Stimulated activated CD8-positive, alpha-beta memory T cell treated with anti-CD3 and anti-CD28 coated beads, Interleukin-7, amount 100 ng/mL, for 48 hours (primary cell): Measurements from ENCODE around the gene LRRK1.

Experiments
- DNase-seq, 2 donors: peaks; one replicate each; pipeline ENCODE4 v3.0.0-alpha.2; 2020; ENCODE audit warnings: low read depth in 1 of 2; ENCODE audit errors: extremely low read depth in 1 of 2

LRRK1 gene, protein sequence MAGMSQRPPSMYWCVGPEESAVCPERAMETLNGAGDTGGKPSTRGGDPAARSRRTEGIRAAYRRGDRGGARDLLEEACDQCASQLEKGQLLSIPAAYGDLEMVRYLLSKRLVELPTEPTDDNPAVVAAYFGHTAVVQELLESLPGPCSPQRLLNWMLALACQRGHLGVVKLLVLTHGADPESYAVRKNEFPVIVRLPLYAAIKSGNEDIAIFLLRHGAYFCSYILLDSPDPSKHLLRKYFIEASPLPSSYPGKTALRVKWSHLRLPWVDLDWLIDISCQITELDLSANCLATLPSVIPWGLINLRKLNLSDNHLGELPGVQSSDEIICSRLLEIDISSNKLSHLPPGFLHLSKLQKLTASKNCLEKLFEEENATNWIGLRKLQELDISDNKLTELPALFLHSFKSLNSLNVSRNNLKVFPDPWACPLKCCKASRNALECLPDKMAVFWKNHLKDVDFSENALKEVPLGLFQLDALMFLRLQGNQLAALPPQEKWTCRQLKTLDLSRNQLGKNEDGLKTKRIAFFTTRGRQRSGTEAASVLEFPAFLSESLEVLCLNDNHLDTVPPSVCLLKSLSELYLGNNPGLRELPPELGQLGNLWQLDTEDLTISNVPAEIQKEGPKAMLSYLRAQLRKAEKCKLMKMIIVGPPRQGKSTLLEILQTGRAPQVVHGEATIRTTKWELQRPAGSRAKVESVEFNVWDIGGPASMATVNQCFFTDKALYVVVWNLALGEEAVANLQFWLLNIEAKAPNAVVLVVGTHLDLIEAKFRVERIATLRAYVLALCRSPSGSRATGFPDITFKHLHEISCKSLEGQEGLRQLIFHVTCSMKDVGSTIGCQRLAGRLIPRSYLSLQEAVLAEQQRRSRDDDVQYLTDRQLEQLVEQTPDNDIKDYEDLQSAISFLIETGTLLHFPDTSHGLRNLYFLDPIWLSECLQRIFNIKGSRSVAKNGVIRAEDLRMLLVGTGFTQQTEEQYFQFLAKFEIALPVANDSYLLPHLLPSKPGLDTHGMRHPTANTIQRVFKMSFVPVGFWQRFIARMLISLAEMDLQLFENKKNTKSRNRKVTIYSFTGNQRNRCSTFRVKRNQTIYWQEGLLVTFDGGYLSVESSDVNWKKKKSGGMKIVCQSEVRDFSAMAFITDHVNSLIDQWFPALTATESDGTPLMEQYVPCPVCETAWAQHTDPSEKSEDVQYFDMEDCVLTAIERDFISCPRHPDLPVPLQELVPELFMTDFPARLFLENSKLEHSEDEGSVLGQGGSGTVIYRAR (N-terminal part only)

DNA sequence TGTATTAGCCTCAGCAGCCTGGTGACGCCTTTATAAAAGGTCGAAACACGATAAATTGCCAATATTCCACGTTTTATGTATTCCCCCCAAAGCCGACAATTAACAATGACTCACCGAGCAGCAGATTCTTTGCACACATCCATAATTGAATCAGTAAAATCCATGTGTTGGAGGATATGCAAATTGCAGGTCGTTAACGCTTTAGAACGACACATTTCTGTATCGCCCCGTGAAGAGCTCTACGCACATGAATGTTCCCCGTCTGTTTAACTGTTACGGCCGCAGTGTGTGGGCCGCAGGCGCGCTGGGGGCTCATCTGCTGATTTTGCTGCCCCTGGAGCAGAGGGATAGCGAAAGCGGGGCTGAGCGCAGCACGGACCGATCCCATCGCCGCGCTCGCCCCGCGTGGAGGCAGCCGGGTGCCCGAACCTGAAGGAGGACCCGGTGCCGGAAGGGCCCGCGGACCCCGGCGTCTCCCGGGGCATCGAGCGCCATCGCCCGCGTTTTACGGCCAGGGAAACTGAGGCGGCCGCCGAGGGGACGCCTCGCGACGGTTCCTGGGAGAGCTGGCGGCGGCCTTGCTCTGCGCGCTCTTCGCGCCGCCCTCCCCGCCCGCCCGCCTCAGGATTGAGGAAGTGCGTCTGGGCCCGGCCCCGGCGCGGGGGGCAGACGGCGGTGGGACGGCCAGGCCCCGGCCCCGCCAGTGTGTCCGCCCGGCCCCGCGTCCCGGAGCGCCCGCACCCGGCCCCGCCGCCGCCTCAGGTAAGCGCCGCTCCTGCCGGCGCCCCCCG is at the start of gene LRRK1:
Gene LRRK1 (plus strand): TSS at position 668 of the 791 bp plus-strand sequence. CDS start 5,276 bp downstream, outside the sequence.
- no peak for DNase-seq

- DNase-seq = no peak
Measured at GRCh38 chr15:100873029-100873677, 46.0 kb upstream of the LRRK1 start.

GRCh38 chr15:100875495-100875894 is 43.7 kb upstream of the LRRK1 start:
- DNase-seq = no peak

GRCh38 chr15:100875976-100876375 is 43.2 kb upstream of the LRRK1 start:
- DNase-seq = no peak

DNA sequence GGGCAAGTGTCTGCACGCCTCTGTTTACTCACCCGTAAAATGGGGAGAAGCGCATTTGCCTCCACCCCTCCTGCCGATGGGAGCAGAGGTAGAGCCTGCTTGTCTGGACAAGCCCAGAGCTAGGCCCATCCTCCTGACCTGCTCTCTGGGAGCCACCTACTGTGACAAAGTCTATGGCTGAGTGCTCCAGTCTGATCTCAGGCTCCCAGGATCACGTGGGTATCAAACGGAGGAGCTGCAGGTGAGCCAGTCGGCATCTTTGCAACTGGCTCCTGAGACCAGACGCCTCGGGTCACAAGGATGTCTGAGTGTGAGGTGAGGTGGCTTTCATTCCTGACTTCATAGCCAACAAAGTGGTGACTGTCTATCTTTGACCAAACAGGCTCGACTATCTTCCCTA is 41.6 kb upstream of the LRRK1 start:
- no peak for DNase-seq

DNA sequence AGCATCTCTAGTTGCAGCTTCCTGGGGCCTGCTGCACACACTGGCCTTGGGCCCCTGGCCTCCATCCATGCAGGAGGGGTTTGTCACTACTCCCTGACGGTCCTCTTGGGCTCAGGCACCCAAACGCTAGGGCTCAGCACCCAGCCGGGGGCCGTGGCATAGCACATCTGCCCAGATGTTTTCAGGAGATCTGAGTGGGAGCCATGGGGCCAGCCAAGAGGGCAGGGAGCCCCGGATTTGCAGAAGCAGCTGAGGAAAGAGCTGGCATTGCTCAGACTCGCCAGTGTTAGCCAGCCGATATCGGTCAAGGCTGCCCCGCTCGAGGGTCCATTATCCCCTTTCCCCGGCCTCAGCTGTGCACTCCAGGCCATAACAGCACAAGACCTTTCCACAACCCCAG is 41.0 kb upstream of the LRRK1 start:
- DNase-seq = no peak

GRCh38 chr15:100878648-100879047 is 40.5 kb upstream of the LRRK1 start:
- no peak for DNase-seq

DNA sequence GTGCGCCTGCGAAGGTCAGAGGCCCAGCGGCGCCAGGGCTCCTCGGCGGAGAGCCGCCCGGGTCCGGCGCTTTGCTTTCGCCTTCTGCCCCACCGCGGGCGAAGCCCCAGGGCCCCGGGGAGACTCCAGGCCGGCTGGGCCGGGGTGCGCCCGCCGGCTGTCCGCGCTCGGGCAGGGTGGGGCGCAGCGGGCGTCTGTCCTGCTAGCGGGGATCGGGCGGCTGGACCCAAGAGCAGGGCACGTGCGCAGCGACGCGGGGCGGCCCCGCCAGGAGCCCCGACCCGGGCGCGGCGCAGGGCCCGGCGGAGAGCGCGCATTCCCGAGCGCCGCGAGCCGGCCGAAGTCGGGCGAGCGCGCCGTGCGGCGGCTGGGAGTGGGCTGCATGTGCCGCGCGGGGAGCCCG is 40.1 kb upstream of the LRRK1 start:
- no peak for DNase-seq

GRCh38 chr15:100879464-100880138 is 39.6 kb upstream of the LRRK1 start, which contains the start of gene ALDH1A3:
ALDH1A3 (plus strand) TSS chr15:100879831; CDS start chr15:100879908, 77 bp downstream.
- no peak for DNase-seq

GRCh38 chr15:100880139-100880896 is 38.8 kb upstream of the LRRK1 start:
- DNase-seq = no peak

DNA sequence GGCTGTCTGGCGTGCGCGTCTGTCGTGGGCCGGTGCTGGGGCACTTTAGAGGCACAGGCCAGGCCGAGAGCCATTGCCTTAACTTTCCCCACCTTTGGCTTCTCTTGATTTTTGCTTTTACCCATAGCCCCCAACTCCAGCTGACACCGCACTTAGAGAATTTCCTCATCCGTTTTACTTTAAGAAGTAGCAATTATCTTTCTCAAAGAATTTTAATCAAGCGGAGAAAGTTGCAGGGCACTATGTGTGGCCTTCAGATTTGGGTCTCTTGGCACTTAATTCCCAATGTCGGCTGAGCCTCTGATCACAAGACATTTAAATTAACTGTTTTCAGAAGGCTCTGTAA is 38.3 kb upstream of the LRRK1 start:
- DNase-seq = no peak

DNA sequence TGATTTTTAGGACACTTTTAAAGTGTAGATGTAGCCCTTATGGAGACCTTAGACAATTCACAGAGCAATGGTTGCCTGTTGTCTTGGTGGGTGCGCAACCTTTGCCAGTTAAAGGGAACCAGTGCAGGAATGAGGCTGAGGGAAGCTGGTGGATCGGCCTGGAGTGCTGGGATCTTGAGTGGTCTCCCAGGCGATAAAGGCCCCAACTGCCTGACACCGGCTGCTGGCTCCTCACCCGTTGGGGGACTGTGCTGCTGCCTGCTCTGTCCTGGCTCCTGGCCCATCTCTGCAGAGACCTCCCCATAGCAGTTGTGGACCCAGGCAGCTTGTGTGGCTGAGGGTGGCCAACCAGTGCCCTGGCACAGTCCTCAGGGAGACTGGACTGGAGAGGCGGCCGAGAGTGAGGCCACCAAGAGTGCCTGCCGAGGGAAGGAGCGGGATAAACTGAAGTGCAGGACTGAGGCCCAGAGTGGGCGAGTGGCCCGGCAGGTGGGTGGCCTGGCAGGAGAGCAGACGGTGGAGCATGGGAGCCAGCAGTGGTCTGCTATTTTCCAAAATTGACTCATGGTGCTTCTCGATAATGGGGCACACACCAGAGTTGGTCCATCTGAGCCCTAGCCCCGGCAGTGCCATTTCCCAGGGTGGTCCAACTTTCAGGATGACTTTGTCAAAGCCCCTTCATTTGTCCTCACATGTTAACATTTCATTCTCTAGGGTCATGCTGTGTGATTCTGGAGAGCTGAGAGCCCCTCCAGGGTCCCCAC is 37.4 kb upstream of the LRRK1 start:
- no peak for DNase-seq

- no peak for DNase-seq
Measured at GRCh38 chr15:100885116-100885515, 34.0 kb upstream of the LRRK1 start.

- no peak for DNase-seq
Measured at GRCh38 chr15:100885811-100886210, 33.3 kb upstream of the LRRK1 start.

- DNase-seq = no peak
Measured at GRCh38 chr15:100887211-100887913, 31.8 kb upstream of the LRRK1 start.

GRCh38 chr15:100889385-100890050 is 29.6 kb upstream of the LRRK1 start:
- no peak for DNase-seq
